SK-N-MC (cell line): ENCODE data around the gene ADH1C.

Source experiments
- DNase-seq: peaks from one replicate; pipeline ENCODE4 v3.0.0-alpha.2; 2011; ENCODE audit warnings: low read depth, low spot score
- H3K27ac ChIP-seq: fragments of 200-600 bp; sonication (generic); 2 replicates; pipeline ENCODE4 v1.5.1; 2016; ENCODE audit warnings: mixed run types
- H3K36me3 ChIP-seq: fragments of 200-600 bp; sonication (generic); 2 replicates; pipeline ENCODE4 v1.6.1; 2017; ENCODE audit warnings: antibody characterized with exemption, low read length, mixed read lengths; ENCODE audit not compliant: insufficient read depth
- H3K4me3 ChIP-seq: fragments of 200-600 bp; sonication (generic); 2 replicates; pipeline ENCODE4 v1.5.1; 2016
- H3K9ac ChIP-seq: fragments of 200-600 bp; sonication (generic); 2 replicates; pipeline ENCODE4 v1.8.0; 2017; ENCODE audit warnings: mixed run types, mixed read lengths; ENCODE audit not compliant: insufficient read length
- H3K9me3 ChIP-seq: fragments of 200-600 bp; sonication (generic); 2 replicates; pipeline ENCODE4 v1.6.1; 2017; ENCODE audit warnings: low read depth, mild to moderate bottlenecking, antibody characterized with exemption, low read length, moderate library complexity, mixed read lengths
- EZH2 ChIP-seq: fragments of 200-600 bp; sonication (generic); IDR thresholded peaks from one replicate; pipeline ENCODE4 v1.6.1; 2017; ENCODE audit warnings: antibody characterized with exemption
- FOXP2 ChIP-seq: optimal IDR thresholded peaks from 2 replicates; pipeline ENCODE3; 2011; ENCODE audit warnings: mild to moderate bottlenecking, moderate library complexity; ENCODE audit not compliant: insufficient read depth; ENCODE audit errors: extremely low read length, control extremely low read depth
- POLR2AphosphoS5 ChIP-seq: IDR thresholded peaks from 2 replicates; pipeline ENCODE4 v1.6.1; 2012; ENCODE audit warnings: mild to moderate bottlenecking, low read depth, low read length, borderline replicate concordance

ADH1C gene

DNA sequence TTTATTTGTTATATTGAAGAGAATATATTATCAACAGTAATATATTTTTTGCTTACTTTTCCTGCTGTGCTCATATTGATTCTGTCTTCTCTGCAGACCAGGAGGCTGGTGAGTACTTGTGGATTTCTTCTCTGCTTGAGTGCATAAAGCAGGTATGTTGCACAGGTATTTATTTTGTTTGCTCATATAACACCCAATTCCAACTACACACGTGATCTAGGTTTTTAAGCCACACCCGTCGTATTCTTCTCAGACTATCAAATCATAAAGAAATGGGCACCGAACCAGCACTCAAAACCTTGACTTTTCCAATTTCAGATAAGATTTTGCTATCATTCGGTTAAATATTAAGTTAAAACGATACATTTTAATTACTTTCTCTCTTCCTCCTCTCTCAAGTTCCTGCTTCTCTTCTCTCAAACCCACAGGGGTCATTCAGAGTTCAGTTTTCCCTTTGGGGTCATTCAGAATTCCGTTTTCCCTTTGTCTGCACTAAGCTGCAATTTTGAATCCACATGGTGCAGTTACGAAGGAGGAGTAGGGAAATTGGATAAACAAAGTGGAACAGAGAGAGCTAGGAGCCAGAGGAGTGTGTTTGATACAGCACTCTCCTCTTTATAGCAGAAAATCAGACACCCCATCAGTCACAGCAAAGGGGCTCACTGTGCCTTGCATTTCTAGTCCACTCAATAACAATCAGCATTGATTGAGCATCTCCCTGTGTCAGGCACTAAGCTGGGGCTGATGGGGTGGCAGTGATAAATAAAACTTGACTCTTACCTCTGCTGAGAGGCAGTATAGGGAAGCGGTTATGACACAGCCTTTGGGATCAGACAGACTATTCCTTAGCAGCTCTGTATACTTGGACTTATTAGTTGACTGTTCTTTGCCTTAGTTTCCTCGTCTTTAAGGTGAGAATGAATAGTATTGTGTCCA is at the start of gene ADH1C:
Gene ADH1C, minus strand, starts transcription at position 145 of the 936 bp plus-strand sequence. Its CDS starts 71 bp downstream, at position 74.
- Histone ChIP-seq H3K9me3 (no peaks in the 10 kb centered on the region), H3K9ac (no peak within 1 kb of the TSS), H3K36me3 (no peaks in the 10 kb centered on the region), H3K4me3 (no peak within 1 kb of the TSS), H3K27ac (no peak within 1 kb of the TSS)
- TF ChIP-seq EZH2 (no peak), FOXP2 (no peak), POLR2AphosphoS5 (no peak)
- DNase-seq: no peak

DNA sequence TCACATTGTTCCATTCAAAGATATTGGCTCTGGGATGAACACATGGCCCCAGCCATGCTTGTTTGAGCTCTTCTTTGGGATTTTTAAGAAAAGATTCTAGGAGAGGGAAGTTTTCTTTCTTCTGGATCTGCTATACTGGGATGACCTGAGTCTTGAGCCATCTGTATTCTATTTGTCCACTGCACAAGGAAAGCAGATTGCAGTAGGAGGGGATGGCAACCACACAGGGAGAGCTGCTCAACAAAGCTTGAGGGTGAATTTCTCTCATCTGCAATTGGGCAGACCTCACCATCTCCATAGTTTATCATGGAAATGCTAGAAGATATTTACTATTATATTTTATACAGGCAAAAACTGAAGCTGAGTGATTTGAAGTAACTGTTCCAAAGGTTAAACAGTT is 48.3 kb upstream of the ADH1C start:
- no peak overlapping the region for H3K9ac ChIP-seq
- H3K36me3 ChIP-seq: no peaks in the 10 kb centered on the region
- DNase-seq: no peak
- no peaks in the 10 kb centered on the region for H3K9me3 ChIP-seq
- TF ChIP-seq FOXP2: no peak
- TF ChIP-seq EZH2: no peak
- TF ChIP-seq POLR2AphosphoS5: no peak
- no peak overlapping the region for H3K27ac ChIP-seq
- H3K4me3 ChIP-seq: no peak overlapping the region

DNA sequence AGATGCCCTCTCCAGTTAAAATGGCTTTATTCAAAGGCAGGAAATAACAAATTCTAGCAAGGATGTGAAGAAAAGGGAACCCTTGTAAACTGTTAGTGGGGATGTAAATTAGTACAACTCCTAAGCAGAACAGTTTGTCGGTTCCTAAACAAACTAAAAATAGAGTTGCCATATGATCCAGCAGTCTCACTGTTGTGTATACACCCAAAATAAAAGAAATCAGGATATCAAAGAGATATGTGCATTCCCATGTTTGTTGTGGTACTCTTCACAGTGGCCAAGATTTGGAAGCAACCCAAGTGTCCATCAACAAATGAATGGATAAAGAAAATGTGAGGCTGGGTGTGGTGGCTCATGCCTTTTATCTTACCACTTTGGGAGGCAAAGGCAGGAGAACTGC is 46.5 kb upstream of the ADH1C start:
- Histone ChIP-seq H3K36me3 (no peaks in the 10 kb centered on the region), H3K9ac (no peak overlapping the region), H3K4me3 (no peak overlapping the region), H3K27ac (no peak overlapping the region), H3K9me3 (no peaks in the 10 kb centered on the region)
- TF ChIP-seq FOXP2: no peak
- no peak for TF ChIP-seq POLR2AphosphoS5
- no peak for TF ChIP-seq EZH2
- DNase-seq: no peak

DNA sequence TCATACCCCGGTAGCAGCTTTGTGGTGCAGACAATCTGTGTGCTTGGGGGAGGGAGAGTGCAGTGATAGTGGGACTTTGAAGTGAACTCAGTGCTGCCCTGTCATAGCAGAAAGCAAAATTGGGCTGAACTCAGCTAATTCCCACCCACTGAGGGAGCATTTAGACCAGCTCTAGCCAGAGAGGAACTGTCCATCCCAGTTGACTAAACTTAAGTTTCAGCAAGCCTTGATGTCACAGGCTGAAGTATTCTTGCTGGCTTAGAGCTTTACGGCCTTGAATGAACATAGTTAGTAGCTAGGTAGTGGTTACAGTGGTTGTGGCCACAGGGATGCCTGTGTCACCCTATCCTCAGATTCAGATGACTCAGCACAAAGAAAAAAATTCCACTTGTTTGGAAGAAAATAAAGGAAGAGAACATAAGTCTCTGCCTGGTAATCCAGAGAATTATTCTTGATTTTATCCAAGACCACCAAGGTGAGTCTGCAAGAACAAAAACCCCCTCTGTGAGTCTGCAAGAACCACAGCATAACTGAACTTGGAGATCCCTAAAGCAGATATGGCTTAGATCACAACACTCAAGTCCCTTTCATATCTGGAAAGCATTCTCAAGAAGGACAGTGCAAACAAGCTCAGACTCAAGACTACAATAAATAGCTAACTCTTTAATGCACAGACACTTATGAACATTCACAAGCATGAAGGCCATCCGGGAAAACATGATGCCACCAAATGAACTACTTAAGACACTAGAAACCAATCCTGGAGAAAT is 43.2 kb upstream of the ADH1C start:
- Histone ChIP-seq H3K36me3 (no peaks in the 10 kb centered on the region), H3K9ac (no peak overlapping the region), H3K9me3 (peaks cover 3% of the 10 kb centered on the region; the same call in 1 of the 2 replicates), H3K4me3 (no peak overlapping the region), H3K27ac (no peak overlapping the region)
- TF ChIP-seq EZH2 (no peak), FOXP2 (no peak), POLR2AphosphoS5 (no peak)
- DNase-seq: no peak

DNA sequence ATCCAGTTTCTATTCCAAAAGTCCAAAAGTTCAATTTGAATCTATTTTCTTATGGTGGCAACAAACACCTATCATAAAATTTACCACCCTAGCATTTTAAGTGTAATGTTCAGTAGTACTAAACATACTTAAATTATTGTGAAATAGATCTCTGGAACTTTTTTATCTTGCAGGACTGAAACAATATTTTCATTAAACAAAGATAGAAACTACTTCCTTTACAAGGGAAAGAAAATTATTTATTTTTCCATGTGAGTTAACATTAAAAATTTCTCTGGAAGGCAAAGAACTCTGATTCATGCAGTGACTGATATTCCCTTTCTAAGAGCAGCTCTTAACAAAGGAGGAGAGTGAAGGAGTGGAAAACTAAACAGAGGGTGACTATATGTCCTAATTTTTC is 42.4 kb upstream of the ADH1C start:
- Histone ChIP-seq H3K9me3 (peaks cover 3% of the 10 kb centered on the region; the same call in 1 of the 2 replicates), H3K4me3 (no peak overlapping the region), H3K9ac (no peak overlapping the region), H3K36me3 (no peaks in the 10 kb centered on the region), H3K27ac (no peak overlapping the region)
- TF ChIP-seq FOXP2: no peak
- no peak for TF ChIP-seq EZH2
- no peak for TF ChIP-seq POLR2AphosphoS5
- DNase-seq: no peak

DNA sequence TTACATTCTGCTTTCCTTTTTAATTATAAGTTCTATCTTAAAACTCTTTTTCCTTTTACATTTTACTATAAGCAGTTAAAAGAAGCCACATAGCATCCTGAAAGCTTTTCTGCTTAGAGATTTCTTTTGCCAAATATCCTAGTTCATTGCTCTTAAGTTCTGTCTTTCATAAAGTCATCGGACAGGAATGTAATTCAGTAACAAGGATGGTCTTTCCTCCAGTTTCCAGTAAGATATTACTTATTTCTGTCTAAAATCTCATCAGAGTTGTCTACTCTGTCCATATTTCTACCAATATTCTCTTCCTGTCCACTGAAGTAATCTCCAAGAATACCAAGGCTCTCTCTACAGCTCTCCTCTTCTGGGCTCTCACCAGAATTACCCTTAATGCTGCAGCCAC is 37.5 kb upstream of the ADH1C start:
- H3K9me3 ChIP-seq: peaks cover 3% of the 10 kb centered on the region; the same call in 1 of the 2 replicates
- TF ChIP-seq POLR2AphosphoS5: no peak
- no peak for TF ChIP-seq FOXP2
- H3K9ac ChIP-seq: no peak overlapping the region
- DNase-seq: no peak
- H3K4me3 ChIP-seq: no peak overlapping the region
- no peaks in the 10 kb centered on the region for H3K36me3 ChIP-seq
- no peak overlapping the region for H3K27ac ChIP-seq

DNA sequence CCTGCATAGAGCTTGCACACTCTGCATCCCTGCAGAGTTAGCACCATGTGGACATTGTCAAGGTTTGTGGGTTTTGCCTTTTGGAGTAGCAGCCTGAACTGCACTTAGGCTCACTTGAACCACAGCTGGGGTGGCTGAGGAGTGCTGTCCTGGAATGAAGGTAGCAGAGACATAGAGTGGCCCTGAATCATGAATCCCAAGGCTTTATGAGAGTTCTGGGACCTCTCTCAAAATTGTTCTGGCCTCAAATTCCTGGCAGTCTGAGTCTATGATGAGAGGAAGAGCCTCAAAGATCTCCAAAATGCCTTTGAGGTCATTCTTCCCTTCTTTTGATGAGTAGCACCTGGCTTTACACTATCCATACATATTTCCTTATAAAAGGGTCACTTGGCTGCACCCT is 37.1 kb upstream of the ADH1C start:
- TF ChIP-seq EZH2: no peak
- TF ChIP-seq FOXP2: no peak
- TF ChIP-seq POLR2AphosphoS5: no peak
- no peak overlapping the region for H3K4me3 ChIP-seq
- no peak overlapping the region for H3K27ac ChIP-seq
- H3K36me3 ChIP-seq: no peaks in the 10 kb centered on the region
- peaks cover 3% of the 10 kb centered on the region; the same call in 1 of the 2 replicates for H3K9me3 ChIP-seq
- no peak overlapping the region for H3K9ac ChIP-seq
- DNase-seq: no peak

DNA sequence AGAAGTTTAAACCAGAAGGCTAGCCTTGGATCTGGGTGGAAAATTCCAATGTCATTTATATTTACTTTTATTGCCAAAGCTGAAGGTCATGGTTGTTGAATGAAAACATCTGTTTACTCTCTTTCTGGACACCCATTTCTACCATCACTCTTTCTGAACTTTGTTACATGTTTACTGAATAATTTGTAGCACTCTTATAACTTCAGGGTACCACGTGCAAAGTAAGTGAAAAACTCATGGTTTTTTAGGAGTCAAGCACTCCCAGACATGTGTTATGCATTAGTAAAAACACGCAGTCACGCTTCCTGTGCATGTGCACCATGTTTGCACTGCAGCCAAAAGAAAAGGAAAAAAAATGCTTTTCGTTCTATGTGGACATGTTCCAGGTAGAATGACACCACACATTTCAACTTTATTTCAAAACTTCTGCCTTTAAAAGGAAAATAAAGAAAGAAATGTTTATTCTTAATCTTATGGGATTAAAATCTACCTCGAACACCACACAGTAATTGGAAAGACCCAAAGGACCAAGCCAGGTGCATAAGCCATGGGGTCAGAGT is 31.4 kb upstream of the ADH1C start:
- peak overlapping the region; percentile 26; the same call in 1 of the 2 replicates for H3K4me3 ChIP-seq
- H3K9ac ChIP-seq: no peak overlapping the region
- DNase-seq: peak; percentile 24
- peak overlapping the region; percentile 79 for H3K27ac ChIP-seq
- H3K36me3 ChIP-seq: no peaks in the 10 kb centered on the region
- TF ChIP-seq POLR2AphosphoS5: no peak
- peak; percentile 43 for TF ChIP-seq FOXP2
- no peaks in the 10 kb centered on the region for H3K9me3 ChIP-seq
